PC-3 (cell line): ENCODE results near the gene VSTM2B. TPM values are rescaled to one million over a fixed set of nuclear protein-coding genes. Genes with fewer than 3 reads are reported as not detected.

Experiments used
- ATAC-seq: fragments of 200-7000 bp; cut with Tn5 transposase; 2 replicates; pipeline ENCODE4 v1.9.1; 2020; ENCODE audit warnings: mild to moderate bottlenecking, moderate library complexity
- BruUV-seq: library from RNA; stranded (reverse); fragments of 400-500 nt; replicated peaks from 2 replicates; lab custom pipeline; 2021; lab: Mats Ljungman, UMichigan
- CTCF ChIA-PET: fragments of 300-600 bp; sonication (Branson Sonifier 250); formaldehyde crosslinking; loops from one replicate; lab custom pipeline; 2022; ENCODE audit warnings: antibody characterized with exemption; lab: Charles Lee
- POLR2A ChIA-PET: fragments of 300-600 bp; sonication (Branson Sonifier 250); formaldehyde crosslinking; loops from one replicate; lab custom pipeline; 2022; ENCODE audit warnings: antibody characterized with exemption; ENCODE audit not compliant: unreplicated experiment; lab: Charles Lee
- DNase-seq: peaks from one replicate; pipeline ENCODE4 v3.0.0-alpha.2; 2015
- H2AFZ ChIP-seq: fragments of 300-600 bp; sonication (generic); 2 replicates; pipeline ENCODE4 v1.6.0; 2016; ENCODE audit warnings: antibody characterized with exemption, low read length
- H3F3A ChIP-seq: fragments of 300-600 bp; sonication (generic); one replicate; pipeline ENCODE4 v1.6.0; 2017; ENCODE audit warnings: antibody characterized with exemption, low read length, control low read depth, mild to moderate bottlenecking; ENCODE audit not compliant: unreplicated experiment
- H3K27ac ChIP-seq: fragments of 300-600 bp; sonication (generic); 2 replicates; pipeline ENCODE4 v1.5.1; 2016; ENCODE audit warnings: mild to moderate bottlenecking, low read length
- H3K27me3 ChIP-seq: fragments of 300-600 bp; sonication (generic); 2 replicates; pipeline ENCODE4 v1.6.1; 2016; ENCODE audit warnings: low read length, mixed read lengths
- H3K36me3 ChIP-seq: fragments of 300-600 bp; sonication (generic); 2 replicates; pipeline ENCODE4 v1.6.1; 2016; ENCODE audit warnings: low read depth, mixed run types, low read length, mixed read lengths
- H3K4me1 ChIP-seq: fragments of 300-600 bp; sonication (generic); 2 replicates; pipeline ENCODE4 v1.5.1; 2016; ENCODE audit warnings: low read length; ENCODE audit not compliant: insufficient read depth
- H3K4me2 ChIP-seq: fragments of 300-600 bp; sonication (generic); 2 replicates; pipeline ENCODE4 v1.6.0; 2016; ENCODE audit warnings: low read length
- H3K4me3 ChIP-seq: fragments of 300-600 bp; sonication (generic); 2 replicates; pipeline ENCODE4 v1.5.1; 2016; ENCODE audit warnings: mild to moderate bottlenecking, low read length, mixed read lengths
- H3K79me2 ChIP-seq: fragments of 300-600 bp; sonication (generic); 2 replicates; pipeline ENCODE4 v1.6.1; 2017; ENCODE audit warnings: low read length, mixed read lengths
- H3K9ac ChIP-seq: fragments of 300-600 bp; sonication (generic); 2 replicates; pipeline ENCODE4 v1.6.0; 2016; ENCODE audit warnings: mild to moderate bottlenecking, low read length
- H3K9me2 ChIP-seq: fragments of 300-600 bp; sonication (generic); replicated peaks from 2 replicates; pipeline ENCODE4 v1.6.1; 2016; ENCODE audit warnings: mixed run types, low read length, mixed read lengths
- H3K9me3 ChIP-seq: fragments of 300-600 bp; sonication (generic); 2 replicates; pipeline ENCODE4 v1.6.1; 2016; ENCODE audit warnings: low read length, mixed read lengths
- H4K20me1 ChIP-seq: fragments of 300-600 bp; sonication (generic); 2 replicates; pipeline ENCODE4 v1.6.1; 2016; ENCODE audit warnings: low read length, mixed read lengths
- CTCF ChIP-seq: fragments of 300-600 bp; sonication (generic); conservative IDR thresholded peaks from 2 replicates; pipeline ENCODE4 v1.5.1; 2017; ENCODE audit warnings: antibody characterized with exemption, low read depth, mild to moderate bottlenecking, low read length
- EZH2 ChIP-seq: fragments of 300-600 bp; sonication (generic); IDR thresholded peaks from one replicate; pipeline ENCODE4 v1.6.1; 2017; ENCODE audit warnings: antibody characterized with exemption, mild to moderate bottlenecking, low read length; ENCODE audit not compliant: unreplicated experiment
- EZH2phosphoT487 ChIP-seq: fragments of 300-600 bp; sonication (generic); IDR thresholded peaks from 2 replicates; pipeline ENCODE4 v1.6.1; 2018; ENCODE audit warnings: mild to moderate bottlenecking, antibody characterized with exemption, low read length, borderline replicate concordance
- intact Hi-C: fragments of 100-400 bp; cut with micrococcal nuclease; formaldehyde crosslinking; loops from 2 replicates; pipeline ENCODE4 v1.9.0; 2023
- total RNA-seq: library from RNA; depleted of rRNA; stranded (reverse); fragments of >200 nt; gene quantifications from 2 replicates; pipeline ENCODE4 v1.2.3, GENCODE V29; 2014

VSTM2B gene
- total RNA-seq, 1 experiment from 2014 or later: not detected

GRCh38 chr19:29590278-29590677 is 64.5 kb downstream of the VSTM2B start:
- ATAC-seq: no peak
- Histone ChIP-seq H3K79me2 (no peaks in the 10 kb centered on the region), H3K36me3 (no peaks in the 10 kb centered on the region), H3K27me3 (peaks cover 23% of the 10 kb centered on the region), H3K9me3 (0 out of 2 replicates have a peak, but pooled peaks cover 2% of the 10 kb centered on the region), H4K20me1 (no peaks in the 10 kb centered on the region), H3F3A (no peaks in the 10 kb centered on the region), H3K4me1 (no peaks in the 10 kb centered on the region), H3K9me2 (no peaks in the 10 kb centered on the region), H3K4me3 (no peak overlapping the region), H3K27ac (no peak overlapping the region), H2AFZ (no peak overlapping the region), H3K4me2 (no peak overlapping the region), H3K9ac (no peak overlapping the region)
- POLR2A ChIA-PET: no interaction called here
- intact Hi-C loops: no loop called here
- DNase-seq: no peak
- CTCF ChIA-PET: no interaction called here
- BruUV-seq: no TSS peak
- no peak for TF ChIP-seq EZH2
- no peak for TF ChIP-seq EZH2phosphoT487
- TF ChIP-seq CTCF: no peak

- H3K4me1 ChIP-seq: no peaks in the 10 kb centered on the region
- no peak overlapping the region for H3K4me2 ChIP-seq
- H2AFZ ChIP-seq: no peak overlapping the region
- intact Hi-C loops: no loop called here
- H3K9ac ChIP-seq: no peak overlapping the region
- TF ChIP-seq EZH2phosphoT487: no peak
- no peak for TF ChIP-seq CTCF
- TF ChIP-seq EZH2: no peak
- ATAC-seq: no peak
- H3K36me3 ChIP-seq: no peaks in the 10 kb centered on the region
- CTCF ChIA-PET: no interaction called here
- no peaks in the 10 kb centered on the region for H3F3A ChIP-seq
- POLR2A ChIA-PET: no interaction called here
- BruUV-seq: no TSS peak
- peaks cover 36% of the 10 kb centered on the region for H3K27me3 ChIP-seq
- H3K4me3 ChIP-seq: no peak overlapping the region
- H4K20me1 ChIP-seq: no peaks in the 10 kb centered on the region
- H3K9me3 ChIP-seq: no peaks in the 10 kb centered on the region
- H3K9me2 ChIP-seq: no peaks in the 10 kb centered on the region
- DNase-seq: no peak
- no peaks in the 10 kb centered on the region for H3K79me2 ChIP-seq
- no peak overlapping the region for H3K27ac ChIP-seq
Measured at GRCh38 chr19:29591670-29592069, 65.9 kb downstream of the VSTM2B start.

GRCh38 chr19:29593869-29594268 is 68.1 kb downstream of the VSTM2B start:
- Histone ChIP-seq H3K4me1 (no peaks in the 10 kb centered on the region), H3K4me2 (no peak overlapping the region), H3K4me3 (no peak overlapping the region), H3K36me3 (no peaks in the 10 kb centered on the region), H3K9ac (no peak overlapping the region), H3K79me2 (no peaks in the 10 kb centered on the region), H3K27me3 (peaks cover 54% of the 10 kb centered on the region), H2AFZ (no peak overlapping the region), H3K9me3 (no peaks in the 10 kb centered on the region), H4K20me1 (no peaks in the 10 kb centered on the region), H3K27ac (no peak overlapping the region), H3F3A (no peaks in the 10 kb centered on the region), H3K9me2 (no peaks in the 10 kb centered on the region)
- CTCF ChIA-PET: no interaction called here
- intact Hi-C loops: no loop called here
- BruUV-seq: no TSS peak
- POLR2A ChIA-PET: no interaction called here
- DNase-seq (no peak), ATAC-seq (no peak)
- TF ChIP-seq EZH2: no peak
- no peak for TF ChIP-seq CTCF
- TF ChIP-seq EZH2phosphoT487: no peak
